ENCODE data around the gene CDH13. TPM values are rescaled to one million over a fixed set of nuclear protein-coding genes. Genes with fewer than 3 reads are reported as not detected.

CDH13 gene
- total RNA-seq, 4 donors from 2014 or later = 3.4 to 14.8 (median 6.5) TPM

- WGBS, 2 donors = 85 to 86% methylated on average over 6 of the region's 6 CpGs
- H3K4me3 ChIP-seq (replicated peaks in 1 of 3) = no peak overlapping the region
These were observed 14.7 kb downstream of the CDH13 start for GRCh38 chr16:82641336-82641984.

GRCh38 chr16:82643136-82643535, 16.4 kb downstream of the CDH13 start:
- intact Hi-C loops (cut with DNase I) = no loop called here
- Histone ChIP-seq H3K27ac (no peak overlapping the region), H3K4me3 (replicated peaks in 1 of 3) (no peak overlapping the region), H3K27me3 (no peaks in the 10 kb centered on the region), H3K4me1 (no peaks in the 10 kb centered on the region), H3K9me3 (no peaks in the 10 kb centered on the region), H3K36me3 (no peaks in the 10 kb centered on the region)
- 85 to 86% methylated on average over 4 of the region's 4 CpGs for WGBS, 2 donors
- TF ChIP-seq POLR2A (IDR thresholded peaks at IDR 0.05) (no peak), CTCF (IDR thresholded peaks at IDR 0.05) (no peak)
- no peak for DNase-seq

More at GRCh38 chr16:82641336-82641984, 14.7 kb downstream of the CDH13 start:
- DNase-seq = no peak
- Histone ChIP-seq H3K36me3 (no peaks in the 10 kb centered on the region), H3K9me3 (no peaks in the 10 kb centered on the region), H3K4me1 (no peaks in the 10 kb centered on the region), H3K27me3 (no peaks in the 10 kb centered on the region), H3K27ac (no peak overlapping the region)
- TF ChIP-seq POLR2A (IDR thresholded peaks at IDR 0.05) = no peak
- intact Hi-C loops (cut with DNase I) = no loop called here

GRCh38 chr16:82643936-82644630, 17.3 kb downstream of the CDH13 start:
- no peak for DNase-seq
- TF ChIP-seq CTCF (IDR thresholded peaks at IDR 0.05) (no peak), POLR2A (IDR thresholded peaks at IDR 0.05) (no peak)
- Histone ChIP-seq H3K4me3 (replicated peaks in 1 of 3) (no peak overlapping the region), H3K36me3 (no peaks in the 10 kb centered on the region), H3K4me1 (no peaks in the 10 kb centered on the region), H3K27ac (no peak overlapping the region), H3K9me3 (no peaks in the 10 kb centered on the region), H3K27me3 (no peaks in the 10 kb centered on the region)
- WGBS, 2 donors = 64 to 70% methylated on average over 10 of the region's 10 CpGs
- intact Hi-C loops (cut with DNase I) = no loop called here

GRCh38 chr16:82646504-82646903, 19.7 kb downstream of the CDH13 start:
- no peaks in the 10 kb centered on the region for H3K9me3 ChIP-seq
- no peaks in the 10 kb centered on the region for H3K27me3 ChIP-seq
- H3K27ac ChIP-seq = no peak overlapping the region
- H3K4me1 ChIP-seq = no peaks in the 10 kb centered on the region
- H3K4me3 ChIP-seq (replicated peaks in 1 of 3) = no peak overlapping the region
- intact Hi-C loops (cut with DNase I) = no loop called here
- H3K36me3 ChIP-seq = no peaks in the 10 kb centered on the region
- 74 to 83% methylated on average over 3 of the region's 3 CpGs for WGBS, 2 donors
- TF ChIP-seq CTCF (IDR thresholded peaks at IDR 0.05) (no peak), POLR2A (IDR thresholded peaks at IDR 0.05) (no peak)
- DNase-seq = no peak

- Histone ChIP-seq H3K4me1 (peaks cover 0 to 6% of the 10 kb centered on the region in 2 donors), H3K4me3 (replicated peaks in 1 of 3) (no peak overlapping the region), H3K9me3 (no peaks in the 10 kb centered on the region), H3K27ac (no peak overlapping the region), H3K36me3 (no peaks in the 10 kb centered on the region), H3K27me3 (no peaks in the 10 kb centered on the region)
- no peak for DNase-seq
- no peak for TF ChIP-seq CTCF (IDR thresholded peaks at IDR 0.05)
- TF ChIP-seq POLR2A (IDR thresholded peaks at IDR 0.05) = no peak
- intact Hi-C loops (cut with DNase I) = no loop called here
- WGBS, 2 donors = 86 to 92% methylated on average over 3 of the region's 3 CpGs
These were observed 23.0 kb downstream of the CDH13 start for GRCh38 chr16:82649766-82650165.

Measured in thyroid gland (tissue), 4 donors.